HG03354 (cell line): ENCODE results near the gene PEAK3.

Source experiments
- ATAC-seq: cut with Tn5 transposase; IDR thresholded peaks from one replicate; pipeline ENCODE4 v1.9.1; 2021; ENCODE audit warnings: mild to moderate bottlenecking; ENCODE audit not compliant: unreplicated experiment, poor library complexity, severe bottlenecking

Gene PEAK3

GRCh38 chr19:2273356-2274184 is 8.4 kb downstream of the PEAK3 start:
- peak; percentile 49 for ATAC-seq

DNA sequence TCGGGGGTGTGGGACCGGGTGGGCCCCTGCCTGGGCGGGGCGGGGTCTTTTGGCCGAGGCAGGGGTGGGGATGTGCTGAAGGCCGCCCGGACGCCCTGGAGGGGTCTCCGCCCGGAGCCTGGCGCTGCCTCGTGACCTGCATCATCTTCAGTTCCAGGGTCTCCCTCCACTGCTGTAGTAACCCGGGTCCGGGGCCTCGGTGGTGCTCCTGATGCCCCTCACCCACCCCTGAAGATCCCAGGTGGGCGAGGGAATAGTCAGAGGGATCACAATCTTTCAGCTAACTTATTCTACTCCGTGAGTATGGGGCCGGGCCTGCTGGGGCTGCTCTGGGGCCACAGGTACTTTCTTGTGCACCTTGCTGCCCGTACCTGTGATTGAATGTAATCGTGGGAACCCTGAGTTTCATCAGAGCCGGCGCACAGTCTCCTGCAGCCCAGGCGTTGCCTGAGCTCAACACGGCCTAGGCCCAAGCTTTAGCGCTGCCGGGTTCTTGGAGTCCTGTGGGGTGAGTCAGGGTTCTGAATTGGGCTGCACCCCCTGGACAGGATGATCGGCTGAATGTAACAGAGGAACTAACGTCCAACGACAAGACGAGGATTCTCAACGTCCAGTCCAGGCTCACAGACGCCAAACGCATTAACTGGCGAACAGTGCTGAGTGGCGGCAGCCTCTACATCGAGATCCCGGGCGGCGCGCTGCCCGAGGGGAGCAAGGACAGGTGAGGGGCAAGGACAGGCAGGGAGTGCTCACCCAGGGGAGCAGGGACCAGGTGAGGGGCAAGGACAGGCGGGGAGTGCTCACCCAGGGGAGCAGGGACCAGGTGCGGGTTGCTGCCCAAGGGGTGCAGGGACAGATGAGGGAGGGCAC is 10.5 kb downstream of the PEAK3 start:
- ATAC-seq = no peak

DNA sequence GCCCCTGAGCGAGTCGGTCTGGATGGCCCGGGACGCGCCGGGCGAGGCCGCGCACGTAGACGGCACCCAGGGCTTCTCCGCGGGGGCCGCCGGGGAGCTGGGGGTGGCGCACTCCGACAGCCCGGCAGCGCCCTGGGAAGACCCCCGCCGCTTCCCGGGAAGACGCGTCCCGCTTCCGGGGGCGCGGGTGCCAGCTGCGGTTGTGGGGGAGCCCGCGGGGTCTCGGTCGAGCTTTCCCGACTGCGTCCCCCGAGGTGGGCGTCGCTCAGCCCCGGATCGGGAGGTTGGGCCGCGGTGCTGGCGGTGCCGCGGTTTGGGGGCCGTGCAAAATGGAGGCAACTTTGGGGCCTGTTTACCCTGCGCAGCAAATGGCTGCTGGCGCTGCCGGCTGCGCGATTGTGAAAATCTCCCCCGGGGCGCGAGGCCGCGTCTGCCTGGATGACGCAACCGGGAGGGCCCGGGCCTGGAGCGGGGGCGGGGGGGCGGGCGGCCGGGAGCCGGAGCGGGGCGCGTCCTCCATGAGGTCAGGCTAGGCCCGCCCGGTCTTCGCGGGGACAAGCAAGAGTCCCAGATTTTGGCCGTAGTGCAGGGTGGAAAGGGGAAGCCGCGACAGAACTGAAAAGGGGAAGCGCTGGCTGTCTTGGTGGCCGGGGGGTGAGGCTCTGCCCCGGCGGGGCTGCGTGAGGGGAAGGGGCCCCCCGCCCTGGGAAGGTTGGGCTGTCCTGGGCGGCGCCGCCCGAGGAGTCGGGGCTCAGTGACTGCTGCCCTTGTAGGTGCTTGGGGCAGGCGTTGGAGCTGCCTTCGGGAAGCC is 11.3 kb downstream of the PEAK3 start:
- ATAC-seq = no peak

GRCh38 chr19:2270157-2270422 is 11.9 kb downstream of the PEAK3 start:
- no peak for ATAC-seq

GRCh38 chr19:2269244-2270156 is 12.5 kb downstream of the PEAK3 start:
- peak; percentile 57 for ATAC-seq

GRCh38 chr19:2268861-2269243 is 13.1 kb downstream of the PEAK3 start:
- no peak for ATAC-seq

GRCh38 chr19:2268480-2268830 is 13.5 kb downstream of the PEAK3 start:
- no peak for ATAC-seq

- ATAC-seq = no peak
These were observed 15.6 kb downstream of the PEAK3 start for GRCh38 chr19:2266183-2266993.

DNA sequence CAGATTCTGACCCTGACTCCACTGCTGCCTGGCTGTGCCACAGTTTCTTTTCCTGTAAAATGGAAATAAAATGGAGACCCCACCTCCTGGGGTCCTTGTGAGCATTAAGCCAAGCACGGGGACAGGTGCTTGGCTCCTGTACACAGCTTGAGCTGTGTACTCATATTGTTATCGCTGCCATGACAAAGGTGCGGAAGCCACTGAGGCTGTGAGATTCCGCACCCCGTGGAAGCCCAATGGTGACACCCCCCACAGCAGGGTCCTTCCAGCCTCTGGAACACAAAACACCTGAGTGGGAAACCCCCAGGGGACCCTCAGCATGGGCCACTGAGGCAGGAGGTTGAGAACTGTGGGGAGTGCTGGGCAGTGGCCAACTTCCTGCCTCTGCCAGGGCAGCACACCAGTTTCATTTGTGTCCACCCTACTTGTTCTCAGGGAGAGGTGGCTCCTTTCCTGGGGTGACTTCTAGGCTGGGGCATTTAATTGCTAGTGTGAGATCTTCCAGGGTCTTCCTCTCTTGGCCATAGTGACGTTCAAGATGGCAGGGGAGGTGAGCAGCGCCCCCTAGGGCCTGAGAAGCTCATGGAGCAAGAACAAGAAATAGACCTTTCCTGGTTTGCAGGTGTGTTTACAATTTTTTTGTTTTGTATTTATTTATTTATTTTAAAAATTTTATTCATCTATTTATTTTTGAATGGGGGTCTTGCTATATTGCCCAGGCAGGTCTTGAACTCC is 20.4 kb downstream of the PEAK3 start:
- ATAC-seq = no peak

GRCh38 chr19:2260341-2260805 is 21.6 kb downstream of the PEAK3 start:
- no peak for ATAC-seq

GRCh38 chr19:2259336-2259735 is 22.6 kb downstream of the PEAK3 start:
- no peak for ATAC-seq

DNA sequence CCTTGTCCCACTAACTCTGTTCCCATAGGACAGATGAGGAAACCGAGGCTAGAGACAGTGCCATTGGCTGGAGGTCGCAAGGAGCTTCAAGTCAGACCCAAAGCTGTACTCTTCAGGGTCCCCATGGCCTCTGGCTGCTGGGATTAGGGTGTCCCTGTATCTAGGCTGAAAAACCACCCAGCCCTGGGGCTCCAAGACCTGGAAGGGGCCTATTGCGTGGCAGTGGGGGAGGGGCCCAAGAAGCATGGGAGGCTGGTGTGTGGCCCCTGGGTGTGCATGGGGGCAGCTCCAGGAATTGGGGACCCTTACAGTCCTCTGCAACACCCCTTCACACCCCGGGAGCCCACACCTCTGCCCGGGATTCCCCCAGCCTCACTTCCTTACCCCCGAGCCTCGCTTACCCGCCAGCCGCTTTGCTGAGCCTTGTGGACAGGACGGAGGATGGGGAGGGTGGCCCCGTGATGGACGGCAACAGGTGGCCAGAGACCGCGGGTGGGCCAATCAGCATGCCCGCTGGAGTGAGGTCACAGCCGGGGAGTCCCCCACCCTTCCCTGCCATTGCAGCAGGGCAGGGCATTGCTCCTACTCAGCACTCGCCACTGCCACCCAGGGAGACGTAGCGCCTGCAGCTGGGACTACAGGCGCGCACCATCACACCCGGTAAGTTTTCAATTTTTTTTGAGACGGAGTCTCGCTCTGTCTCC is 25.8 kb downstream of the PEAK3 start, which contains the start of gene JSRP1:
Gene JSRP1 (minus strand): TSS at position 436 of the 704 bp plus-strand sequence. CDS start 1,103 bp downstream, outside the sequence.
- ATAC-seq = no peak

DNA sequence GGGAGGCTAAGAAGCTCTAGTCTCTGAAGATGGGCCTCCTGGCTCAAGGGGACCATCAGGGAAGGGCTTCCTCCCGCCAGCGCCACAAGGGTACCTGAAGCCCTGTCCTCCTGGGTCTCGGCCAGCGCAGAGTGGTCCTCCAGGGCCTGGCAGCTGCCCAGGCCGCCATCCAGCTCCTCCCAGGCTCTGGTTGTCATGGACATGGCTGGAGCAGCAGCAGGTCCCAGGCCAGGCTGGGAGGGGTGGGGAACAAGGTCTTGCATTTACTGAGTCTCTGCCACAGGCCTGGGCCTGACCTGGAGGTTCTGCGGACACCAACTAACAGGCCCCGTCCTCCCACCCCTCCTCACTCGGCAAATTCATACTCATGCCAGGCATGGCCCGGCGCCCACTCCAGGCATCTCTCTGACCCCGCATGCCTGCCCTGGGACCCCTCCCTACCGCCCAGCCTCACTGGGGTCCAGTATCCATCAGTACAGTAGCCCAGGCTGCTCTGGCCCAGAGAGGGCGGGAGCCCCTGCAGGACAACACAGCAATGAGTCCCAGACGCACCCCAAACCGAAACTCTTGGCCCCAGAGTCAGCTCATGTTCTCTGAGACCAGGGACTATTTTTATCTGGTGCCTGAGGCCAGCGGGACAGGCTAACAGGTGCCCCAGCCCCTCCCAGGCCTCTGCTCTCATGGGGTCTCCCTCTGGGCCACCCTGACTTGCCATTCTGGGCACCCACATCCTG is 26.7 kb downstream of the PEAK3 start:
- ATAC-seq = no peak

DNA sequence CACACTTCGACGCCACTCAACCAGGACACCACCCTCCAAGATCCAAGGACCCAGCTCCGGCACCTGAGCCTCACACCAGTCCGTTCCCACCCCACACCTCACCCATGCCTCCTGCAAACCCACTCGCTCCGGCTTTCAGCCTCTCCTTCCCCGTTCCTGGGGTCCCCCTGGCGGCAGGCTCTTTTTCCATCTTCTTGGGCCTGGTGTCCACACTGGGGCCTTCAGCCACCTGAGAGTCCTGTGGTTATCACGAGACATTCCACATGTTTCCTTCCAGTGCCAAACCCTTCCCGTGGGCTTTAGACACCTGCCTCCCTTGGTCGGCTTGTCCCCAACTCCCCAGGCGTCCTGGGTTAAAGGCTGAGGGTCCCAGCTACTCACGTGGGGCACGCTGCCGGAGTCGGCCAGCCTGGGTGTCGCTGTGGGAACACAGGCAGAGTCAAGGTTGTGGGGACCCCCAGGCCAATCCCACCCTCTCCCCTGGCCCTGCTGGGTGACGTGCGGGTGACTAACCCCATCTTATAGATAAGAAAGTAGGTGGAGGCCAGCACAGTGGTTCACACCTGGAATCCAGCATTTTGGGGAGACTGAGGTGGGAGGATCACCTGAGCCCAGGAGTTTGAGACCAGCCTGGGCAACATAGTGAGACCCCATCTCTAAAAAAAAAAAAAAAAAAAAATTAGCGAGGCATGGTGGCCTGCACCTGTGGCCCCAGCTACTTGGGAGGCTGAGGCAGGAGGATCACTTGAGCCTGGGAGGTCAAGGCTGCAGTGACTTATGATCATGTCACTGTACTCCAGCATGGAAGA is 27.7 kb downstream of the PEAK3 start:
- ATAC-seq = no peak

- no peak for ATAC-seq
These were observed 28.6 kb downstream of the PEAK3 start for GRCh38 chr19:2253106-2254063.
